HG03060 (cell line): ENCODE results near the gene LPIN2.
"Not testable (repeated sequence)": the region's sequence is repeated elsewhere in the genome, so short reads cannot be mapped to it uniquely, and the experiment has no call there.

ENCODE experiments used
- ATAC-seq: cut with Tn5 transposase; IDR thresholded peaks from one replicate; pipeline ENCODE4 v1.9.1; 2021; ENCODE audit warnings: low read depth, moderate number of reproducible peaks; ENCODE audit not compliant: unreplicated experiment

The LPIN2 gene, protein sequence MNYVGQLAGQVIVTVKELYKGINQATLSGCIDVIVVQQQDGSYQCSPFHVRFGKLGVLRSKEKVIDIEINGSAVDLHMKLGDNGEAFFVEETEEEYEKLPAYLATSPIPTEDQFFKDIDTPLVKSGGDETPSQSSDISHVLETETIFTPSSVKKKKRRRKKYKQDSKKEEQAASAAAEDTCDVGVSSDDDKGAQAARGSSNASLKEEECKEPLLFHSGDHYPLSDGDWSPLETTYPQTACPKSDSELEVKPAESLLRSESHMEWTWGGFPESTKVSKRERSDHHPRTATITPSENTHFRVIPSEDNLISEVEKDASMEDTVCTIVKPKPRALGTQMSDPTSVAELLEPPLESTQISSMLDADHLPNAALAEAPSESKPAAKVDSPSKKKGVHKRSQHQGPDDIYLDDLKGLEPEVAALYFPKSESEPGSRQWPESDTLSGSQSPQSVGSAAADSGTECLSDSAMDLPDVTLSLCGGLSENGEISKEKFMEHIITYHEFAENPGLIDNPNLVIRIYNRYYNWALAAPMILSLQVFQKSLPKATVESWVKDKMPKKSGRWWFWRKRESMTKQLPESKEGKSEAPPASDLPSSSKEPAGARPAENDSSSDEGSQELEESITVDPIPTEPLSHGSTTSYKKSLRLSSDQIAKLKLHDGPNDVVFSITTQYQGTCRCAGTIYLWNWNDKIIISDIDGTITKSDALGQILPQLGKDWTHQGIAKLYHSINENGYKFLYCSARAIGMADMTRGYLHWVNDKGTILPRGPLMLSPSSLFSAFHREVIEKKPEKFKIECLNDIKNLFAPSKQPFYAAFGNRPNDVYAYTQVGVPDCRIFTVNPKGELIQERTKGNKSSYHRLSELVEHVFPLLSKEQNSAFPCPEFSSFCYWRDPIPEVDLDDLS

DNA sequence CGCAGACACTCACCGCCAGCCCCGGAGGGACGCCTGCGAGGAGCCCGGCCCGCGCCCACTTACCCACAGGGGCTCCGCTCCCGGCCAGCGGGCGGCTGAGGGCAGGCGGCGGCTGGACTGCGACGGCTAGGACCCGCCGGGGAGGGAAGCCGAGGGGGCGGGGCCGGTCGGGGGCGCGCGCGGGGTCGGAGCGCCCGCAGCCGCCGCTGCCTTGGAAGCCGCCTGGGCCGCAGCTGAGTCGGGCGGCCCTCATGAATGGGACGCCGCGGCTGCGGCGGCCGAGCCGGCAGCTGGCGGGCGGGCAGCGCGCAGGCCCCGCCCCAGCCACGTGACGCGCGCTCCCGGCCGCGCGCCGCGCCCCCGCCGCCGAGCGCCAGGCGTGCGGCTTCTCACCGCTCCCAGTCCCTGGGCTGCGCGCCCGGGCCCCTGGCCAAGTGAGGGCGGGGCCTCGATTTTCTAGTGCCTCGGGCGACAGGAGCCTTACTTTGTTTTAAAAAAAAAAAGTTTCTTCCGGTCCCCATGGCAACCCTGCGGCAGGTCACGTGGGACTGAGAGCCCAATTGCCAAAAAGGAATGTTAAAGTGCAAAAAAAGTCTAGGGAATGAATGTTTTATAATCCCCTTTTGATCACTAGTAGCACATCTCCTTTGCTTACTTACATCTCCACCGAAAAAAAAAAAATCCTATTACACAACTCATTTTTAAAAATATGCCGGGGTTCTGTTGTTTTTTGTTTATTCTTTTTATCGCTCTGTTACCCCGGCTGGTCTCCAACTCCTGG is at the start of gene LPIN2:
LPIN2 (minus strand) TSS at position 121 of the 781 bp plus-strand sequence. CDS start 52,304 bp downstream, outside the sequence.
- peak; percentile 88 for ATAC-seq

DNA sequence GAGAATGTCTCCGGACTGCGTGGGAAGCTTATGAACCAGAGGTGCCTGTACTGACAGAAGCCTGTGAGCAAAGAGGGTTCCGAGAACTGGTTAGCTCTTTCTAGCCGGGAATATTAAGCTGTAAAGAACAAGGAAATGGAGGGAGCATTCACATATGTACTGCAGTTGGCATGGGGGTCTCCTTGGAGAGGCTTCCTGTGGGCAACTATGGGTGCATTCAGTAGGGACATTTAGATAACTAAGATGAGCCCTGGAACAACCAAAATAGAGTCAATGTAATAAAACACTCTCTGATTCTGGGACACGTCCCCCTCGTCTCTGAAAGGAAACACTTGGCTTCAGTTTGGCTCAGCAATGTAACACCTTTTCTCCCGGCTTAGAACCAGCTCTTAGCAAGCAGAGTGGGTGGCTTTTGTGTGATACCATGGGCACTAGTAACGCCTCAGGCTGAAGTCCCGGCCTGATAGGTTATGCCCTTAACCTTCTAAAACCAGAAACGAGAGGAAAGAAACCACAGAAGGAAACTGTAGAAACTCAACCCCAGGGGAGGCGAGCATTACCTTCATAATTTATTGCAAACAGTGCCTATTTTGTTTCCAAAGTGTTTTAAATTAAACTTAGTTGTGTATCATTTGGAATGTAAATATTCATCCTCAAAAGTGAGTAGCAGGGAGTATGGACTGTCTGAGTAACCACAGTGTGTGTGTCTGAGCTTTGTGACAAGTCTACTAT is 48.8 kb upstream of the LPIN2 start:
- ATAC-seq = no peak

DNA sequence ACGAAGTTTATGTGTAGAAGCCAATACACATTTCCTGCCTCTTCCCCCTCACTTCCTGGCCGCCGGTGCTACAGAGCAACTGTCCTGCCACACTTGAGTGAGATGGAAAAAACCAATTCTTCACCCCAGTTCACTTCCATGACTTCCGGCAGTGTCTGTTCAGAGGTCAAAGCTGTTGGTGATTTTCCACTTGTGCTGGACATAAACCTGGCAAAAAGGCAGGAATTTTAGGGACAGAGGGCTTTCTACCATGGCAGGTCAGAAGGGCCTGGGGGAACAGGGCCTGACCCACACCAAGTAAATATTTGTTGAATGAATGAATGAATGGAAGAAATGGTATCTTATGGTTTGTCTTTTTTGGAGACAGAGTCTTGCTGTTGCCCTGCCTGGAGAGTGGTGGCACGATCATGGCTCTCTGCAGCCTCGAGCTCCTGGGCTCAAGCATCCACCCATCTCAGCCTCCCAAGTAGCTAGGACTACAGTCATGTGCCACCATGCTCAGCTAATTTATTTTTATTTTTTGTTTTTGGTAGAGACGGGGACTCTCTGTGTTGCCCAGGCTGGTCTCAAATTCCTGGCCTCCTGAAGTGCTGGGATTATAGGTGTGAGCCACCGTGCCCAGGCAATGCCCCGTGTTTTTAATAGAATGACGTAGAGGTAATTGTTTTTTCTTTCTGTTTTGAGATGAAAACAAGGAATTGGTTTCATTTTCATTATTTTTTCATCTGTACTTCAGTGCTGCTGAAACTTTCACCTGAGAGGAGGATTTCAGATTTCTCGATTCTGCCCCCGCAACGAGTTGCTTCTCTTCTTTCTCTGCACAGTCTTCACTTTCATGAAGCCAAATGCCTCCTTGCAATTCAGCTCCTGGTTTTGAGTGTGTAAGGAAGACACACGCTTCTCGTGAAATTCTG is 48.0 kb upstream of the LPIN2 start:
- ATAC-seq = no peak

DNA sequence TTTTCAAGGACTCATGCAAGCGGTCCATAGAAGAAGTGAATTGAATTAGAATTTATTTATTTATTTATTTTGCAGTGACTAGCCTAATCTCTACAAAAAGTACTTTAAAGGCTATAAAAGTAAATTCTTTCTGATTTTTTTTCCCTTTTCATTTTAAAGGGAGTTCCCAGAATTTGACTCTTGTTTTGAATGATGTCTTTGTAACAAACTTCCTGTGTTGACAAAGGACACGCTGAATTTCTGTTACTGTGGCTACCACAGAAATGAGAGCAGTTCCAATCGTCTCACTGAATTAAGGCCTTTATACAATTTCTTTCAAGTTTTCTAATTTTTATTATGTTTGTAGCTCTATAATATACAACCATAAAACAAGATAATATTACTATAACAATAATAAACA is 46.3 kb upstream of the LPIN2 start:
- no peak for ATAC-seq

DNA sequence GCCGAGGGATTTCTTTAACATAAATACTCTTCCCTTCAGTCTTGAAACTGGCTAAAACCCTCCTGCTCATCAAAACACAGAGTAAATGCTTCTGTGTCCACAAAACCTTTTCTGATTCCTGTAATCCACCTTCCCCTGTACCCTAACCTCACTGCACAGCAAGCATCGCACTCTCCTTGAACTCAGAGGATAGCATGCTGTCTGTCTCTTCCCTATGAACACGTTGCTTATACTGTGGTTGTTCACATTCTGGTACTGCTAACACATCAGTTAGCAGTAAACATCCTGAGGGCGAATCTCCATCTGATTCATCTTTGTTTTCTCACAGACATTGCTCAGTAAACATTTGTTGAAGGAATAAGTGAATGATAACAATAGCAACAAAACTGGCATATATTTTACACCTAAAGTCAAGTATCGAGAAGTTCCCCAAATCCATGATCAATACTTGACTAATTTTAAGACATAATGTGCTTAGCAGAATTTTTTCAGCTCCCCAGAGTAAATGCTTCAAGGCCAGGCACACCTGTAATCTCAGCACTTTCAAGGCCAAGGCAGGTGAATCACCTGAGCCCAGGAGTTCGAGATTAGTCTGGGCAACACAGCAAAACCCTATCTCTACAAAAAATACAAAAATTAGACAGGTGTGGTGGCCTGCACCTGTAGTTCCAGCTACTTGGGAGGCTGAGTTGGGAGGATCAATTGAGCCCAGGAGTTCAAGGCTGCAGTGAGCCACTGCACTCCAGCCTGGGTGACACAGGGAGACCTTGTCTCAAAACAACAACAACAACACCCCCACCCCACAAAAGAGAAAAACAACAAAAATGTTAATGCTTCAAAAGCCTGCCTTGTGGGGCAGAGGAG is 45.6 kb upstream of the LPIN2 start:
- no peak for ATAC-seq

DNA sequence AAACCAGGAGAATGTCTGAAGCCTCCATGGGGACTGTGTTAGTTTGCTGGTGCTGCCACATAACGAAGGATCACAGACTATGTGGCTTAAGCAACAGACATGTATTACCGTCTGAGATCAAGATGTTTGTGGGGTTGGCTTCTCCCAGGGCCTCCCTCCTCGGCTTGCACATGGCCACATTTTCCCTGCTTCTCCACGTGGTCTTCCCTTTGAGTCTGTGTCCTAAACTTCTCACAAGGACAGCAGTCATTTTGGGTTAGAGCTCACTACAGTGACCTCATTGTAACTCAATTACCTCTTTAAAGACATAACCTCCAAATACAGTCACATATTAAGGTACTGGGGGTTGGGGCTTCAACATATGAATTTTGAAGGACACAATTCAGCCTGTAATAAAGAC is 44.6 kb upstream of the LPIN2 start:
- ATAC-seq = no peak

DNA sequence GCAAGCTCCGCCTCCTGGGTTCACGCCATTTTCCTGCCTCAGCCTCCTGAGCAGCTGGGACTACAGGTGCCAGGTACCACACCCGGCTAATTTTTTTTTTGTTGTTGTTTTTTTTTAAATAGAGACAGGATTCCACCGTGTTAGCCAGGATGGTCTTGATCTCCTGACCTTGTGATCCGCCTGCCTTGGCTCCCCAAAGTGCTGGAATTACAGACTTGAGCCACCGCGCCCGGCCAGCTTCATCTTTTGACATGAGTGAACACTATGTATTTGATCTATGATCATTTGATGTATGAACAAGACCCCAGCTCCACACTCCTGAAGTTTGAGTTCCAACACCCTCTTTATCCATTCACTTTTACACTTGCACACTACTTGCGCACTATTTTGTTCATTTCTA is 43.4 kb upstream of the LPIN2 start:
- no peak for ATAC-seq

DNA sequence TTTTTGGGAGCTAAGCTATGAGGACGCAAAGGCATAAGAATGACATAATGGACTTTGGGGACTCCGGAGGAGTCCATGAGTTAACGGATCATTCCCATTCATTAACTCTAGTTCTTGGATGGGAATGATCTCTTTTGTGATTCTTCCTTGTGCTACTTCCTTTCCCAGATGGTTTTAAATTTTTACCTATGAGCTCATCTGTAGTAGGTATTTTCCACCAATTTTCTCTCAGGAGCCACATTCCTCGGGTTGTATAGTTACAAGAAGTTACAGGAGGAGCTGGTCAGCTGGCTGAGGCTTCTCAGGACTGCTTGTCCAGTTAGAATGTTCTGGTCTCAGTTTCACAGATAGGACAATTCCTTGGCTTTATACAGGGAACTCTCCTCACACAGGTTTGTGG is 42.9 kb upstream of the LPIN2 start:
- ATAC-seq = no peak

DNA sequence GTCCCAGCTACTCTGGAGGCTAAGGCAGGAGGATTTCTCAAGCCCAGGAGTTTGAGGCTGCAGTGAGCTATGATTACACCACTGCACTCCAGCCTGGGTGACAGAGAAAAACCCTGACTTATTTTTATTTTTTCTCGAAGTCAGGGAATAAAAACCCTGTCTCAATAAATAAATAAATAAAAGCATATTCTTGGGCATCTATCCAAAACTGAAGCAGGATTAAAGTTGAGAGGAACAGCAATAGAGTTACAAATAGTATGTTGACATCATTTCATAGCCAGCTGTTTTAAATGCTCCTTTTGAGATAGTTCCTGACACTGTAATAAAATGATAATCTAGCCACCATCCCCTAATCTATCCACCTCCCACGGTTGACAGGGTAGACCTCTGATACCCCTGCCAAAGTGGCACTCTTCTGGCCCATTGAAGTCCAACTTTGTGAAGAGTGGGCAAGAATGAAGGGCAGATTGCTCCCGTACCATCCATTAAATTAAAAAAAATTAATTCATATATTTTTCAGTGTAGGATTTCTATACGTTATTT is 42.3 kb upstream of the LPIN2 start:
- ATAC-seq = no peak

DNA sequence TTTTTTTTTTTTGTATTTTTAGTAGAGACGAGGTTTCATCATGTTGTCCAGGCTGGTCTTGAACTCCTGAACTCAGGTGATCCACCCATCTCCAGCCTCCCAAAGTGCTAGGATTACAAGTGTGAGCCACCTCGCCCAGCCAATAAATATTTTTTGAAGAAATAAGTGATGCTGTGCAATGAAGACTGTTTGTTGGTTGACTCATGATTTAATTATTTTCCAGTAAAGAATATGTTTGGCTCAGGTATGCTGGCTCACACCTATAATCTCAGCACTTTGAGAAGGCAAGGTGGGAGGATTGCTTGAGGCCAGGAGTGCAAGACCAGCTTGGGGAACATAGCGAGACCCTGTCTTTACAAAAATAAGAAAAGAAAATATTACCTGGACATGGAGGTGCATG is 41.8 kb upstream of the LPIN2 start:
- ATAC-seq = no peak

DNA sequence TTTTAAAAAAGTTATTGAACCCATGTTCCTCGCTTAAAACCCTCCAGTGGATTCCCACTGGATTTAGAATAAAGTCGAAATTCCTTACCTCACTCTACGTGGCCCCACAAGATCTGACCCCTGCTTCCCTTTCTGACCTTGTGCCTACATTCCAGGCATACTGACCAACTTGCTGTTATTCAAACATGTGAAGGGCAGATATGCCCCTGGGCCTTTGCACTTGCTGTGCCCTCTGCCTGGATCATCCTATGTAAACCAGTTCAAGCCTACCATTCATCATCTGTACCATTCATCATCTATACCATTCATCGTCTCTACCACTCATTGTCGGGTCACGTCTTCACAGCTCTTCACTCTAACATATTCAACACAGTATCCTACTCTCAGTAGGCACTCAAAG is 41.3 kb upstream of the LPIN2 start:
- ATAC-seq = no peak

DNA sequence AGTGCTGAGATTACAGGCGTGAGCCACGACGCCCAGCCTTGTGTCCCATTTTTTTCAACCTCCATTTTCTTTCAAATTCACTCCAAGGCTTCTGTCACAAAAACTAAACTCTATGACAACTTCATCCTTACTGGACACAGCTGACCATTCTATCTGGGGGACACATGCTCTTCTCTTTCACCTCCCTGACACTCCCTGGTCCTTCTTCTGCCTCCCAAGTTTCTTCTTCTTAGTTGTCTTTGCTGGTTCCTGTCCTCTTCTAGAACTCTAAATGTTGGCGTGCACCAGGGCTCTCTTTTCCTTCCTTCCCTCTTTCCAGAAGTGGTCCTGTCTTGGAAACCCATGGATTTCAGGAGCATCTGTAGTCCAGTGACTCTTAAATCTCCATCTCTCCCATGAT is 40.1 kb upstream of the LPIN2 start:
- ATAC-seq = no peak

DNA sequence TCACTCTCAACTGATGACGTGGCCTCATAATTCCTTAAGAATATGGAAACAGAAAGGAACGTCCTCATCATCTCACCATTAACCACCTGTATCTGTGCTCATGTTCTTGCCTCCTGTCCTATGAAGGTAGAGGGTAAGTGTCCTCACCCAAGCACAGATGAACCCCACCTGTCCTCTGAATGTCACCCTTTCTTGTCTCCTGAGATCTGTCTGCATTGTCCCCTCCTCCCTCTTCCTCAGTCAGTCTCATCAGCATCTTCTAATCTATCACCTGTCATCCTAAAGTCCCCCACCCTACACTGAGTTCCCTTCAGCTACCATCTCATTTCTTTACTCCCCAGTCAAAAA is 39.4 kb upstream of the LPIN2 start:
- no peak for ATAC-seq

DNA sequence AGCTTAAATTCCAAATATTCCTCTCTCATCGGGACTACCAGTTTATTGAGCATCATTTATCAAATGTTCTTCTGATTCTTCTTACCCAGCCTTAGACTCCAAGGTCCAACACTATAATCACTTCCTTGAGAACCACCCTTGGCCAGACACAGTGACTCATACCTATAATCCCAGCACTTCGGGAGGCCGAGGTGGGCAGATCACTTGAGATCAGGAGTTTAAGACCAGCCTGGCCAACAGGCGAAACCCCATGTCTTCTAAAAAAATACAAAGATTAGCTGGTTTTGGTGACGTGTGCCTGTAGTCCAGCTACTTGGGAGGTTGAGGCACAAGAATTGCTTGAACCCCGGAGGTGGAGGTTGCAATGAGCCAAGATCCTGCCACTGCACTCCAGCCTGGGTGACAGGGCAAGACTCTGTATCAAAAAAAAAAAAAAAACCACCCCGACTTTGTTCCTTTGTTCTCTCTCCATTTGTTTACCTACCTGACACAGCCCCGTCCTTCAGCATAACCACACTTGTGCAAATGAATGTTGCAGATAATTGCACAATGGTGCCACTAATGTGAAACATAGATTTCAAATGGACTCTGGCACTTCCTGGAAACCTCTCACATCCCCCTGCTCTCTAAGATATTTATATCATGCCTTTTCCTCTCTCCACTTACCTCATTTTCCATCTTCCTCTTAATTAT is 38.9 kb upstream of the LPIN2 start:
- ATAC-seq = no peak

DNA sequence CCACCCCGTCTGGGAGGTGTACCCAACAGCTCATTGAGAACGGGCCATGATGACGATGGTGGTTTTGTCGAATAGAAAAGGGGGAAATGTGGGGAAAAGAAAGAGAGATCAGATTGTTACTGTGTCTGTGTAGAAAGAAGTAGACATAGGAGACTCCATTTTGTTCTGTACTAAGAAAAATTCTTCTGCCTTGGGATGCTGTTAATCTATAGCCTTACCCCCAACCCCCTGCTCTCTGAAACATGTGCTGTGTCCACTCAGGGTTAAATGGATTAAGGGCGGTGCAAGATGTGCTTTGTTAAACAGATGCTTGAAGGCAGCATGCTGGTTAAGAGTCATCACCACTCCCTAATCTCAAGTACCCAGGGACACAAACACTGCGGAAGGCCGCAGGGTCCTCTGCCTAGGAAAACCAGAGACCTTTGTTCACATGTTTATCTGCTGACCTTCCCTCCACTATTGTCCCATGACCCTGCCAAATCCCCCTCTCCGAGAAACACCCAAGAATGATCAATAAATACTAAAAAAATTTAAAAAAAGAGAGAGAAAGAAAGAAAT is 37.0 kb upstream of the LPIN2 start:
- ATAC-seq = not testable (repeated sequence)

DNA sequence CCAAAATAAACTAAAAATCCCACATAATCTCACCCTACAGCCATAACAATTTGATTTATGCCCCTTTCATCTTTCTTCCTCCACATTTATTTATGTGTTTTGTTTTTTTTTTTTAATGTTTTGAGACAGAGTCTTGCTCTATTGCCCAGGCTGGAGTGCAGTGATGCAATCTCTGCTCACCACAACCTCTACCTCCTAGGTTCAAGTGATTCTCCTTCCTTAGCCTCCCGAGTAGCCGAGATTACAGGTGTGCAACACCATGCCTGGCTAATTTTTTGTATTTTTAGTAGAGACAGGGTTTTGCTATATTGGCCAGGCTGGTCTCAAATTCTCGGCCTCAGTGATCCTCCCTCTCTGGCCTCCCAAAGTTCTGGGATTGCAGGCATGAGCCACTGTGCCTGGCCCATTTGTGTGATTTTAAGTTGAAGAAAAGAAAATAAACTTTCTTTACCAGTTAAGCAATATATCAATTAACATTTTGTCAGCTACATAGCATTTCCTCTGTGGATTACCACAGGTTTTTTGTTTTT is 35.9 kb upstream of the LPIN2 start:
- ATAC-seq = no peak

DNA sequence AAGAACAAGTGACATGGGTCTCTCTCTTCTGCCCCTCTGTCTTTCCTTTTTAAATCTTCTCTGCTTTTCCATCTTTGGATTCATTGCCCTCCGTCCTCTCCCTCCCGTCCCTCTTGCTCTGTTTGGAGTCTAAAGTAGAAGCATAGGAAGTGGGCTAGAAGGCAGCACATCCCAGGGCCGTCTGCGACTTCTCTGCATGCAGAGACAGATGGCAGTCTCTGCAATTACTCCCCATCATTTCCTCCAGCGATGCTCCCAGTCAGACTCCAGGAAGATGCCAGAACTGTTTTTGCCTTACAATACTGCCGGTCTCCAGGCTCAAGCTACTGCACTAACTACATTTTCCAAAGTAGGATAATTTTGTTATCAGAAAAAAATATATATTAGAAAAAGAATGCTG is 35.2 kb upstream of the LPIN2 start:
- no peak for ATAC-seq
